ENCODE results near the gene XXYLT1. TPM values are rescaled to one million over a fixed set of nuclear protein-coding genes. Genes with fewer than 3 reads are reported as not detected.

The XXYLT1 gene
- total and polyA plus RNA-seq, 2 of the 4 experiments (the other 2 are of a cell fraction): 14.7 to 18.1 TPM

- Histone ChIP-seq H3K9me1 (ENCODE audit: insufficient read depth, low read length) (no peaks in the 10 kb centered on the region), H3K4me3 (ENCODE audit: insufficient read depth, low read depth, low read length) (no peak overlapping the region), H2AK9ac (replicated peaks; ENCODE audit: low read depth, low read length, poor library complexity) (no peak overlapping the region), H3K23ac (ENCODE audit: low read depth, low read length) (no peak overlapping the region), H3K4me1 (ENCODE audit: control insufficient read depth, insufficient read depth, low read length) (no peaks in the 10 kb centered on the region), H3K9ac (ENCODE audit: low read depth, low read length) (no peak overlapping the region), H2BK120ac (ENCODE audit: low read depth, low read length) (no peak overlapping the region), H3K27me3 (ENCODE audit: control insufficient read depth, insufficient read depth, low read length) (no peaks in the 10 kb centered on the region), H2AK5ac (ENCODE audit: low read depth, low read length) (no peak overlapping the region), H4K8ac (ENCODE audit: low read depth in 2 of 2, low read length in 2 of 2) (no peak overlapping the region), H3K79me1 (ENCODE audit: low read depth in 1 of 2, low read length in 2 of 2) (peaks cover 0 to 18% of the 10 kb centered on the region in 2 experiments; a peak in 2 of 4 replicates), H3K4ac (ENCODE audit: low read depth, low read length) (no peak overlapping the region), H3K14ac (replicated peaks; ENCODE audit: low read depth, low read length) (no peak overlapping the region), H4K5ac (ENCODE audit: low read depth, low read length) (no peak overlapping the region), H3K27ac (ENCODE audit: insufficient read depth, low read length) (no peak overlapping the region), H3K4me2 (ENCODE audit: low read depth, low read length) (no peak overlapping the region), H4K20me1 (ENCODE audit: insufficient read depth, low read length) (no peaks in the 10 kb centered on the region), H2BK5ac (ENCODE audit: low read depth, low read length, poor library complexity, severe bottlenecking) (no peak overlapping the region), H3K56ac (ENCODE audit: extremely low read depth, insufficient read depth, low read length) (no peak overlapping the region), H2BK20ac (ENCODE audit: low read depth, low read length) (no peak overlapping the region), H2BK15ac (ENCODE audit: low read depth, low read length) (no peak overlapping the region), H3K18ac (ENCODE audit: low read depth, low read length) (no peak overlapping the region), H2AFZ (replicated peaks; ENCODE audit: low read length, poor library complexity) (no peak overlapping the region), H4K91ac (ENCODE audit: insufficient read depth, low read depth, low read length) (no peak overlapping the region), H3K9me3 (ENCODE audit: control insufficient read depth, insufficient read depth, low read length) (no peaks in the 10 kb centered on the region), H3K36me3 (ENCODE audit: control insufficient read depth, insufficient read depth, low read length) (peaks cover 5% of the 10 kb centered on the region)
- TF ChIP-seq NFE2L2 (IDR thresholded peaks at IDR 0.05; ENCODE audit: low read depth, low read length) (no peak), ELK1 (IDR thresholded peaks at IDR 0.05; ENCODE audit: borderline replicate concordance, low read depth, low read length) (no peak), BHLHE40 (IDR thresholded peaks at IDR 0.05; ENCODE audit: low read depth, low read length) (no peak), CEBPB (IDR thresholded peaks at IDR 0.05; ENCODE audit: low read depth, low read length) (no peak), POLR2A (IDR thresholded peaks at IDR 0.05; ENCODE audit: low read depth, low read length) (no peak), FOS (IDR thresholded peaks at IDR 0.05; ENCODE audit: low read depth, low read length) (no peak), MAFK (IDR thresholded peaks at IDR 0.05; ENCODE audit: low read depth, low read length) (no peak), CTCF (conservative IDR thresholded peaks at IDR 0.05; ENCODE audit: low read depth, low read length) (no peak), RFX5 (IDR thresholded peaks at IDR 0.05; ENCODE audit: low read depth, low read length) (no peak), USF2 (IDR thresholded peaks at IDR 0.05; ENCODE audit: low read depth, low read length) (no peak), RCOR1 (IDR thresholded peaks at IDR 0.05; ENCODE audit: insufficient replicate concordance, low read length) (no peak), SMC3 (IDR thresholded peaks at IDR 0.05; ENCODE audit: low read depth, low read length) (no peak), CHD1 (IDR thresholded peaks at IDR 0.05; ENCODE audit: low read depth, low read length) (no peak), MAZ (IDR thresholded peaks at IDR 0.05; ENCODE audit: borderline replicate concordance, low read depth, low read length) (no peak), MXI1 (IDR thresholded peaks at IDR 0.05; ENCODE audit: borderline replicate concordance, low read depth, low read length) (no peak), RAD21 (IDR thresholded peaks at IDR 0.05; ENCODE audit: low read length) (no peak)
- CTCF ChIA-PET: interaction anchor here (0.9 kb wide), 1 partner anchor 76 kb away, joined by 3 read pairs; no protein-coding TSS in a partner anchor
- BruUV-seq (replicated peaks): no TSS peak
- ATAC-seq (ENCODE audit: low read depth) (no peak), DNase-seq (no peak)
- in situ Hi-C loops (cut with MboI; ENCODE audit: low sequenced_read_pairs): no loop called here
- POLR2A ChIA-PET (ENCODE audit: unreplicated experiment): no interaction called here
- dilution Hi-C loops (cut with HindIII; ENCODE audit: low sequenced_read_pairs, unreplicated experiment): no loop called here
- WGBS, 2 experiments (ENCODE audit: extremely low coverage in 2 of 2, insufficient read length in 1 of 2): no CpG with 5 or more reads among the region's 1 CpG
- intact Hi-C loops (cut with micrococcal nuclease): no loop called here
These were observed 40.7 kb downstream of the XXYLT1 start for GRCh38 chr3:195230244-195230643.

All from IMR-90 (cell line).